IPS DF 6.9 (cell line): ENCODE data around the gene GPR180.

Source experiments
- DNase-seq: peaks from one replicate; pipeline ENCODE4 v3.0.0-alpha.2; 2013; ENCODE audit warnings: low read depth, low spot score
- H3K27ac ChIP-seq: one replicate; pipeline ENCODE4 v1.5.1; 2013; ENCODE audit warnings: low read length, control low read depth
- H3K27me3 ChIP-seq: 2 replicates; pipeline ENCODE4 v1.6.1; 2013; ENCODE audit warnings: mild to moderate bottlenecking, low read length; ENCODE audit not compliant: control insufficient read depth, insufficient read depth
- H3K36me3 ChIP-seq: 2 replicates; pipeline ENCODE4 v1.6.1; 2013; ENCODE audit warnings: low read length; ENCODE audit not compliant: control insufficient read depth, insufficient read depth
- H3K4me1 ChIP-seq: 2 replicates; pipeline ENCODE4 v1.6.1; 2013; ENCODE audit warnings: low read length; ENCODE audit not compliant: control insufficient read depth, insufficient read depth
- H3K4me3 ChIP-seq: 2 replicates; pipeline ENCODE4 v1.5.1; 2013; ENCODE audit warnings: mild to moderate bottlenecking, low read length
- H3K9me3 ChIP-seq: 2 replicates; pipeline ENCODE4 v1.6.1; 2013; ENCODE audit warnings: low read length, inconsistent platforms; ENCODE audit not compliant: control insufficient read depth, insufficient read depth
- WGBS: extraction: QIAGEN DNeasy Blood & Tissue Kit; methylation state at CpG from one replicate; pipeline ENCODE4 v1.1.7; 2013; ENCODE audit warnings: mixed read lengths, missing lambda C conversion rate; ENCODE audit not compliant: insufficient read length, insufficient coverage; 5-methylcytosine and 5-hydroxymethylcytosine counted together

The GPR180 gene

GRCh38 chr13:94595950-94596574 lies 5.6 kb upstream of the GPR180 start, which contains the start of gene TGDS:
Gene TGDS (minus strand): TSS chr13:94596152. CDS start chr13:94596136, 16 bp downstream.
- H3K9me3 ChIP-seq, result no peaks in the 10 kb centered on the region
- WGBS, result no CpG with 5 or more reads among the region's 41 CpGs
- no peaks in the 10 kb centered on the region for H3K36me3 ChIP-seq
- no peak within 1 kb of the TSS for H3K27ac ChIP-seq
- H3K4me3 ChIP-seq, result peak within 1 kb of the TSS; percentile 85
- H3K27me3 ChIP-seq, result peaks cover 6% of the 10 kb centered on the region; the same call in 1 of the 2 replicates
- peak; percentile 90 for DNase-seq
- H3K4me1 ChIP-seq, result no peaks in the 10 kb centered on the region

- H3K27ac ChIP-seq, result no peak overlapping the region
- peaks cover 6% of the 10 kb centered on the region; the same call in 1 of the 2 replicates for H3K27me3 ChIP-seq
- peak overlapping the region; percentile 85; the same call in 1 of the 2 replicates for H3K4me3 ChIP-seq
- no peak for DNase-seq
- no peaks in the 10 kb centered on the region for H3K4me1 ChIP-seq
- no CpG with 5 or more reads among the region's 20 CpGs for WGBS
- H3K9me3 ChIP-seq, result no peaks in the 10 kb centered on the region
- H3K36me3 ChIP-seq, result no peaks in the 10 kb centered on the region
These were observed 5.1 kb upstream of the GPR180 start for GRCh38 chr13:94596575-94596971.

GRCh38 chr13:94598281-94598680 lies 3.4 kb upstream of the GPR180 start:
- Histone ChIP-seq H3K9me3 (no peaks in the 10 kb centered on the region), H3K36me3 (no peaks in the 10 kb centered on the region), H3K4me1 (no peaks in the 10 kb centered on the region), H3K4me3 (no peak overlapping the region), H3K27me3 (peaks cover 6% of the 10 kb centered on the region; the same call in 1 of the 2 replicates), H3K27ac (no peak overlapping the region)
- no peak for DNase-seq
- no CpG with 5 or more reads among the region's 3 CpGs for WGBS

- Histone ChIP-seq H3K9me3 (no peaks in the 10 kb centered on the region), H3K27ac (no peak overlapping the region), H3K4me3 (no peak overlapping the region), H3K36me3 (no peaks in the 10 kb centered on the region), H3K4me1 (no peaks in the 10 kb centered on the region), H3K27me3 (peaks cover 6% of the 10 kb centered on the region; the same call in 1 of the 2 replicates)
- no peak for DNase-seq
- no CpG with 5 or more reads among the region's 3 CpGs for WGBS
These were observed 1.8 kb upstream of the GPR180 start for GRCh38 chr13:94599877-94600276.

GRCh38 chr13:94602467-94602866 lies 810 bp downstream of the GPR180 start:
- Histone ChIP-seq H3K4me3 (peak overlapping the region; percentile 58; the same call in 1 of the 2 replicates), H3K27ac (no peak overlapping the region), H3K9me3 (no peaks in the 10 kb centered on the region), H3K27me3 (peaks cover 6% of the 10 kb centered on the region; the same call in 1 of the 2 replicates), H3K36me3 (peaks cover 2% of the 10 kb centered on the region; the same call in 1 of the 2 replicates), H3K4me1 (no peaks in the 10 kb centered on the region)
- DNase-seq, result no peak
- no CpG with 5 or more reads among the region's 1 CpG for WGBS

- no peak for DNase-seq
- no peaks in the 10 kb centered on the region for H3K27me3 ChIP-seq
- H3K36me3 ChIP-seq, result peaks cover 5% of the 10 kb centered on the region; the same call in 1 of the 2 replicates
- no peak overlapping the region for H3K27ac ChIP-seq
- no peaks in the 10 kb centered on the region for H3K4me1 ChIP-seq
- no CpG with 5 or more reads among the region's 4 CpGs for WGBS
- no peaks in the 10 kb centered on the region for H3K9me3 ChIP-seq
- H3K4me3 ChIP-seq, result no peak overlapping the region
These were observed 5.4 kb downstream of the GPR180 start for GRCh38 chr13:94607056-94607455.

- no peak overlapping the region for H3K4me3 ChIP-seq
- H3K9me3 ChIP-seq, result no peaks in the 10 kb centered on the region
- H3K27ac ChIP-seq, result no peak overlapping the region
- no CpG with 5 or more reads among the region's 3 CpGs for WGBS
- H3K27me3 ChIP-seq, result no peaks in the 10 kb centered on the region
- no peak for DNase-seq
- H3K4me1 ChIP-seq, result no peaks in the 10 kb centered on the region
- H3K36me3 ChIP-seq, result peaks cover 5% of the 10 kb centered on the region; the same call in 1 of the 2 replicates
These were observed 6.3 kb downstream of the GPR180 start for GRCh38 chr13:94607939-94608338.

- Histone ChIP-seq H3K27me3 (no peaks in the 10 kb centered on the region), H3K9me3 (no peaks in the 10 kb centered on the region), H3K36me3 (peaks cover 5% of the 10 kb centered on the region; the same call in 1 of the 2 replicates), H3K4me1 (no peaks in the 10 kb centered on the region), H3K4me3 (no peak overlapping the region), H3K27ac (no peak overlapping the region)
- DNase-seq, result no peak
- WGBS, result no CpG with 5 or more reads among the region's 1 CpG
These were observed 6.9 kb downstream of the GPR180 start for GRCh38 chr13:94608586-94608985.

GRCh38 chr13:94609196-94609595 lies 7.5 kb downstream of the GPR180 start:
- Histone ChIP-seq H3K36me3 (peaks cover 5% of the 10 kb centered on the region; the same call in 1 of the 2 replicates), H3K27me3 (no peaks in the 10 kb centered on the region), H3K27ac (no peak overlapping the region), H3K4me3 (no peak overlapping the region), H3K4me1 (no peaks in the 10 kb centered on the region), H3K9me3 (no peaks in the 10 kb centered on the region)
- DNase-seq, result no peak
- WGBS, result no CpG with 5 or more reads among the region's 2 CpGs

- Histone ChIP-seq H3K36me3 (peaks cover 5% of the 10 kb centered on the region; the same call in 1 of the 2 replicates), H3K27ac (no peak overlapping the region), H3K4me1 (no peaks in the 10 kb centered on the region), H3K27me3 (no peaks in the 10 kb centered on the region), H3K4me3 (no peak overlapping the region), H3K9me3 (no peaks in the 10 kb centered on the region)
- DNase-seq, result no peak
- WGBS, result no CpG with 5 or more reads among the region's 5 CpGs
These were observed 8.8 kb downstream of the GPR180 start for GRCh38 chr13:94610475-94610874.

- DNase-seq, result no peak
- Histone ChIP-seq H3K27me3 (no peaks in the 10 kb centered on the region), H3K36me3 (peaks cover 5% of the 10 kb centered on the region; the same call in 1 of the 2 replicates), H3K4me1 (no peaks in the 10 kb centered on the region), H3K4me3 (no peak overlapping the region), H3K27ac (no peak overlapping the region), H3K9me3 (no peaks in the 10 kb centered on the region)
- WGBS, result no CpG with 5 or more reads among the region's 4 CpGs
These were observed 10.4 kb downstream of the GPR180 start for GRCh38 chr13:94612050-94612449.
